ENCODE results near the gene FMN1.

- TF ChIP-seq GATA3 (IDR thresholded peaks at IDR 0.05; ENCODE audit: low read depth, low read length), result no peak
- no peak for TF ChIP-seq GATA2 (IDR thresholded peaks at IDR 0.05; ENCODE audit: low read depth, low read length)
Observed at GRCh38 chr15:33188641-33189257, 5.8 kb downstream of the FMN1 start.

Data from SH-SY5Y (cell line).